Skin epidermis (tissue), 12 donors: ENCODE measurements around the gene SBK3.
"Not testable (repeated sequence)": the region's sequence is repeated elsewhere in the genome, so short reads cannot be mapped to it uniquely, and the experiment has no call there.

Experiments used
- H3K27ac ChIP-seq, 21 experiments: fragments of 200-600 bp; sonication (generic) in 11 of 21; one replicate each; pipeline ENCODE4 v1.5.0; 2020; ENCODE audit warnings: mild to moderate bottlenecking in 3 of 21, inconsistent platforms in 2 of 21, moderate library complexity in 2 of 21
- H3K4me3 ChIP-seq, 7 experiments: fragments of 200-600 bp; sonication (generic) in 2 of 7; one replicate each; pipeline ENCODE4 v1.5.0; 2020; ENCODE audit warnings: inconsistent platforms in 2 of 7, mild to moderate bottlenecking in 2 of 7, moderate library complexity in 1 of 7

SBK3 gene

GRCh38 chr19:55545443-55545842 is at the start of gene SBK3:
Gene SBK3 (minus strand): TSS chr19:55545543. CDS start chr19:55545543, 0 bp downstream.
- peak within 1 kb of the TSS in 7 of 21 experiments; percentile 18 to 79 (median 44) for H3K27ac ChIP-seq

GRCh38 chr19:55593096-55593772 is 47.9 kb upstream of the SBK3 start:
- Histone ChIP-seq H3K4me3 (no peak overlapping the region), H3K27ac (no peak overlapping the region)

More at GRCh38 chr19:55545443-55545842, at the start of gene SBK3:
- H3K4me3 ChIP-seq, result no peak within 1 kb of the TSS

DNA sequence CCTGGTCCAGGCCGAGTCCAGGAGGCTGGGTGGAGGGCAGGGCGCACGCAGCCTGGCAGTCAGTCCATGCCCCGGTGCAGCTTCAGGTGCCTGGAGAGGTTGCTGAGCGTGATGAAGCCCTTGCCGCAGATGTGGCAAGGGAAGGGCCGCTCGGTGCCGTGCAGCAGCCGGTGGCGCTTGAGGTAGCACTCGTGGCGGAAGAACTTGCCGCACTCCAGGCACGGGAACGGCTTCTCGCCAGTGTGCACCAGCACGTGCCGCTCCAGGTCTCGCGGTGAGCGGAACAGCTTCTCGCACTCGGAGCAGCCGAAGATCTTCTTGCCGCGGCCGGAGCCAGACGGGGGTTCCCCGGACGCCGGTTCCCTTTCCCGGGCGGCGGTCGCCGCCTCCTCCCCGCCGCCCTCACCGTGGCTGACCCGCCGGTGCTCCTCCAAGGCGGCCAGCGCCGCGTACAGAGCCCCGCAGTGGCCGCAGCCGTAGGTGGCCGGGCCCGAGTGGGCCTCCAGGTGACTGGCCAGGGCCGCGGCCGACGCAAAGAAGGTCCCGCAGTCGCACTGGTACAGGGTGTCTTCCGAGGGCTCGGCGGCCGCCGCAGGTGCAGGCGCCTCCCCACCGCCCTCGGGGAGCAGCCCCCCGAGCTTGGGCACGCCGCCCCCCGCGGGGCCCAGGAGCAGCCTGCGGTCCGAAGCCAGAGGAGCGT is 47.2 kb upstream of the SBK3 start:
- no peak overlapping the region for H3K4me3 ChIP-seq

GRCh38 chr19:55591555-55591954 is 46.2 kb upstream of the SBK3 start:
- no peak overlapping the region for H3K4me3 ChIP-seq
- H3K27ac ChIP-seq, result no peak overlapping the region

More for the DNA sequence above, 47.2 kb upstream of the SBK3 start:
- H3K27ac ChIP-seq, result no peak overlapping the region

DNA sequence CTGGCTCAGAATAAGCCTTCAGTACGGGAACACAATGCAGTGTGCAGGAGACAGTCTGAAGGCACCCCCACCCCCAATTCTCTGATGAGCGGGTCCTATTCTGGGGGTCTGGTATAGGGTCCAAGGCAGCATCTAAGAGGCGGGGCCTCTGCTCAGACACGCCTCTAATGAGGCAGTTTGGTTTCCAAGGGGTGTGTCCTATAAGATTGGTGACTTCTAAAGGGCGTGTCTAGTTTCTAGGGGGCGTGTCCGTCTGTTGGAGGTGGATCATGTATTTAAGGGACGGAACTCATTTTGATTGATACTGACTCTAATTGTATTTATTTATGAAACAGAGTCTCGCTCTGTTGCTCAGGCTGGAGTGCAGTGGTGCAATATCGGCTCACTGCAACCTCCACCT is 45.3 kb upstream of the SBK3 start:
- no peak overlapping the region for H3K27ac ChIP-seq
- no peak overlapping the region for H3K4me3 ChIP-seq

- Histone ChIP-seq H3K4me3 (no peak overlapping the region), H3K27ac (no peak overlapping the region)
Measured at GRCh38 chr19:55590109-55590508, 44.8 kb upstream of the SBK3 start.

- H3K27ac ChIP-seq, result no peak overlapping the region
Measured at GRCh38 chr19:55588738-55589137, 43.4 kb upstream of the SBK3 start.

GRCh38 chr19:55586976-55587668 is 41.8 kb upstream of the SBK3 start:
- Histone ChIP-seq H3K4me3 (peak overlapping the region; percentile 7 to 33 (median 20)), H3K27ac (peak overlapping the region in 1 of 21 experiments; percentile 14)

More at GRCh38 chr19:55588738-55589137, 43.4 kb upstream of the SBK3 start:
- no peak overlapping the region for H3K4me3 ChIP-seq

DNA sequence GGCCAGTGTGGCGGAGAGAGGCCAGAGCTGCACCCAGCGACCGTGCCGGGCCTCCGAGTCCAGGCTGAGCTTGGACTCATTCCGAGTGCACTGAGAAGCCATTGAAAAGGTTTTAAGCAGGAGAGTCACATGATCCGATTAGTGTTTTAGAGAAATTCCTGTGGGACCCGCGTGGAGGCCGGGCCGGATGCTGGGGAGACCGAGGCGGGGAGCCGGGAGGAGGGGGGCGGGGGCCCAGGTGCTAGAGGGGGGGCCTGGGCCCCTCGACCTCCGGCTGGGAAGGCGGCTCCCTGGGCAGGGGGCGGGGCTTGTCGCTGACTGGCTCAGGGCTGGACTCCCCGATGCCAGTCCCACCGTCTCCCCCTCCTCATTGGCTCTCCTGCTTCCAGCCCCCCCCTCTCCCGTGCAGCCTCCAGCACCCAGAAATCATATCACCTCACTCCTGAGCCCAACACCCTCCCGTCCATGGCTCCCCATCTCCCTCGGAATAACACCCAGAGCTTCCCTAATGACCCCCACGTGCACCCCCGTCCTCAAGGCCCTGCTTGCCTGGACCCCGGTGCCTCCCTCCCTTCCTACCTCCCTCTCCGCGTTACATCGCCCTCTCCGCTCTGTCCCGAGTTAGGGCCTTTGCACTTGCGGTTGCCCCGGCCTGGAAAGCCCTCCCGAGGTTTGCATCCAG is 40.5 kb upstream of the SBK3 start:
- peak overlapping the region in 4 of 21 experiments; percentile 2 to 67 (median 18) for H3K27ac ChIP-seq

GRCh38 chr19:55584871-55585270 is 39.5 kb upstream of the SBK3 start:
- H3K27ac ChIP-seq, result no peak overlapping the region
- no peak overlapping the region for H3K4me3 ChIP-seq

More for the DNA sequence above, 40.5 kb upstream of the SBK3 start:
- H3K4me3 ChIP-seq, result peak overlapping the region in 4 of 7 experiments; percentile 10 to 11 (median 10)

GRCh38 chr19:55583897-55584296 is 38.6 kb upstream of the SBK3 start:
- H3K27ac ChIP-seq, H3K4me3 ChIP-seq: not testable (repeated sequence)

GRCh38 chr19:55582284-55582683 is 36.9 kb upstream of the SBK3 start:
- H3K4me3 ChIP-seq, result not testable (repeated sequence)
- H3K27ac ChIP-seq, result peak overlapping the region in 1 of 21 experiments; percentile 30

DNA sequence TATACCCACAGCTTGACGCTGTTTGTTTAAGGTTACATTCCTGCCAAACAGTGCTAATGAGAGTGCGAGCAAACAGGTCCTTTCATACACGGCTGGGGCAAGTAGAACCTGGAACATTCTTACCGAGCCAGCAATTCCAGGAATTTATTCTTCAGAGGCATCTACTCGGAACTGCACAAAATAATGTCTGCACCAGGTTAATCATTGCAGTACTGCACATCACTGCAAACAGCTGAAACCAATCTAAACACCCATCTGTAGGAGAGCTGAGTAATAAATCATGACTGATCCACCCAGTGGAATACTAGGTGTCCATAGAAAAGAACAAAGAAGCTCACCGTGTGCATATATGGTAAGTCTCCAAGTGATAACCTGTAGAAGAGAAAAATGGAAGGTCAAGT is 36.5 kb upstream of the SBK3 start:
- H3K4me3 ChIP-seq, result no peak overlapping the region
- H3K27ac ChIP-seq, result peak overlapping the region in 2 of 21 experiments; percentile 30 to 94

- H3K4me3 ChIP-seq, result peak overlapping the region; percentile 57 to 92 (median 78)
- H3K27ac ChIP-seq, result peak overlapping the region; percentile 37 to 97 (median 88)
Measured at GRCh38 chr19:55581145-55581822, 35.9 kb upstream of the SBK3 start.

DNA sequence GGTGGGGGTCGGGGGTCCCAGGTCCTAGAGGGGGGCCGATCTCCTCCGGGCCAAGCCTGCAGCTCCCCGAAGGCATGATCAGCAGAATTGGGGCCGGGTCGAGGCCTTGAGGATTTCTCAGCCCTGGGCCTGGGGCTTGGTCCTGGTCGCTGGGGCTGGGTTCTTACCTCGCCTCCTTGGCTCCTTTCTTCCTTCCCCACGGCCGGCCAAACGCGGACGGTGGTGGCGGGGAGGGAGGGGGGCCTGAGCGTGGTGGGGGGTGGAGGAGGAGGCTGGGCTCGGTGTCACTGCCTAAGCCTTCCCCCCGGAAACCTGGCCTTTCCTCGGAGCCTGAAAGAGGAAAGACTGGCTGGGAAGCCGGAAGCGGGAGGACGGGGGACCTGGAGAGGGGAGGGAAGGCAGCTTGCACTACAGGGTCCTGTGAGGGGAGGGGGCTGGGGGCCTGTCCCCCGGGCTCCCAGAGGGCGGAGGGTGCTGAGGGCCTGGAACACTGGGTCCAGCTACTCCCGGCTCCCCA is 35.3 kb upstream of the SBK3 start, which contains the start of gene ZNF579:
Gene ZNF579, minus strand, starts transcription at position 221 of the 517 bp plus-strand sequence. CDS start 1,209 bp downstream, outside the sequence.
- H3K27ac ChIP-seq, result peak within 1 kb of the TSS; percentile 37 to 97 (median 88)
- peak within 1 kb of the TSS; percentile 57 to 92 (median 78) for H3K4me3 ChIP-seq

DNA sequence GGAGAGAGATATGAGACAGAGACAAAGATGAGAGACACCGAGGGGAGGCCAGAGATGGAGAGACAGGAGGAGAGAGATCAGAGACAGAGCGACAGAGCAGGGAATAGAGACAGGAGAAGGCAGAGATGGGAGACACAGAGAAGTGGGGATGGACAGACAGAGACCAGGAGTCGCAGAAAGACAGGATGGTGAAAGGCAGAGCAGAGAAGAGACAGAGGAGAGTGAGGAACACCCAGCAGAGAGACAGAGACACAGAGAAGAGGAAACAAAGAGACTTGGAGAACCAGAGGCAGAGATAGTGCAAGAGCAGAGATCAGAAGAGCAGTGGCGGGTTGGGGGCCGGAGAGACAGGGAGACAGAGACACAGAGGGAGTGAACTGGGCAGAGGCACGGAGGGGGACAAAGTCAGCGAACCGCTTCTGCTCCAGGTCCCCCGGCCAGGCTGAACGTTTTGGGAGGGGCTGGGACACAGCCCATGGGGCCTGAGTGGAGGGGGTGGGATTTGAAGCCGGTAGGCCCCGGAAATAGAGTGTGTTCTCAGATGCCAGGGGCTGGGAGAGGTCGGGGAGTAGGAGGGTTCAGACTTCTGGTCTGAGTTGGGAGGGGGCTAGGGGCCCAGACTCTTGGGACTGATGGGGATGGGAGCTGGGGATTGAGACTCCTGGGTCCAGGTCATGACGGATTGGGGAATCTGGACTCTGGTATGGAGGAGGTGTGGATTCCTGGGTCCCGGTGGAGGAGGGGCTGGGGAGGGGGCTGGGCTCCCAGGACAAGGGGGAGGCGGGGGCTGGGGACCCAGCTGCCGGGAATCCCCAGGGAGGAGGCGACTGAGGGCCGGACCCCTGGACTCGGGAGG is 34.7 kb upstream of the SBK3 start:
- H3K27ac ChIP-seq, result peak overlapping the region; percentile 37 to 97 (median 88)

GRCh38 chr19:55578761-55579747 is 33.7 kb upstream of the SBK3 start:
- peak overlapping the region in 4 of 21 experiments; percentile 87 to 97 (median 92) for H3K27ac ChIP-seq
- H3K4me3 ChIP-seq, result peak overlapping the region in 3 of 7 experiments; percentile 57 to 91 (median 74)

More for the DNA sequence above, 34.7 kb upstream of the SBK3 start:
- peak overlapping the region; percentile 57 to 92 (median 78) for H3K4me3 ChIP-seq
